ENCODE data around the gene DCTN2. TPM values are rescaled to one million over a fixed set of nuclear protein-coding genes. Genes with fewer than 3 reads are reported as not detected.

DCTN2 gene
- total and polyA plus RNA-seq, 2 donors (not counting 3 experiments of a cell fraction or from before 2014, with no cell fraction given) = 146 to 161 TPM

DNA sequence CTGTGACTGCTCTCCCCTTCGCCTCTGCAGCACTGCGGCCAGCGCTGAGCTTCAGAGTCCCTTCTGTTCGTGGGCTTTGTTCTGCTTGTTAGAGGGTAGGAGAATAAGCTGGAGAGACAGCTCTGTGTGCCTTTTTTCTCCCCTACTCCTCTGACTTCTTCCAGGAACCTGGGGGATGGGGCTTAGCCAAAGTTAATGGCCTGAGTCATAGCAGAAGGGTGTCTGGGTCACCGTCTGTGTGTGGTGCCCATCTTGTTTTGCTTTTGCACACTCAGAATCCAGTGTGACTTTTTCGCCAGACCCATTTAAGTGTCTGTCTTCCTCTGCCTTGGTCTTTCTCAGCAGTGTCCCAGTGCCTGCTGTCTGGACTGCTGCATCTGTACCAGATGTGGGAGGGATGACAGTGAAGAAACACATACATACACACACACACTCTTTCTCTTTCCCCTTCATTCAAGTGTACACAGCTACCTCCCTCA lies 5.9 kb upstream of the DCTN2 start:
- Histone ChIP-seq H3K27me3 (ENCODE audit: control insufficient read depth in 2 of 2, insufficient read depth in 2 of 2, low read length in 2 of 2) (peaks cover 48 to 51% of the 10 kb centered on the region in 2 experiments), H2AFZ (ENCODE audit: low read depth, low read length) (no peak overlapping the region), H3K9me1 (replicated peaks; ENCODE audit: control insufficient read depth, extremely low read depth, insufficient read depth, low read length) (no peaks in the 10 kb centered on the region), H4K20me1 (replicated peaks; ENCODE audit: control insufficient read depth, extremely low read depth, insufficient read depth, low read length) (no peaks in the 10 kb centered on the region), H3K9me3 (replicated peaks; ENCODE audit: control insufficient read depth, insufficient read depth, low read length) (no peaks in the 10 kb centered on the region), H3K79me2 (ENCODE audit: control insufficient read depth, insufficient read depth, low read length) (no peaks in the 10 kb centered on the region), H3K4me2 (ENCODE audit: insufficient read depth, low read length) (no peak overlapping the region), H3K36me3 (ENCODE audit: control insufficient read depth in 2 of 2, extremely low read depth in 1 of 2, insufficient read depth in 2 of 2, low read length in 2 of 2) (no peaks in the 10 kb centered on the region), H3K4me3 (replicated peaks in 1 of 3; ENCODE audit: insufficient read depth in 1 of 3, low read depth in 1 of 3, low read length in 3 of 3) (no peak overlapping the region), H3K9ac (replicated peaks; ENCODE audit: extremely low read depth, insufficient read depth, low read length) (no peak overlapping the region), H3K4me1 (ENCODE audit: control insufficient read depth, extremely low read depth, insufficient read depth, low read length) (no peaks in the 10 kb centered on the region), H3K27ac (ENCODE audit: insufficient read depth, low read depth, low read length) (no peak overlapping the region)
- no peak for DNase-seq (ENCODE audit: low read depth, low spot score)
- ChIA-PET CTCF (interaction anchor here (0.6 to 2.0 kb wide), 2 partner anchors 31 to 1261 kb away, joined by 3 to 6 read pairs; no protein-coding TSS in a partner anchor), POLR2A (no interaction called here)
- no peak for FAIRE-seq
- TF ChIP-seq EZH2 (IDR thresholded peaks at IDR 0.05; ENCODE audit: borderline replicate concordance, low read depth, low read length, severe bottlenecking) = no peak
- no peak for TF ChIP-seq POLR2AphosphoS5 (IDR thresholded peaks at IDR 0.05; ENCODE audit: insufficient read depth, low read depth, low read length)
- no peak for TF ChIP-seq GATA2 (IDR thresholded peaks at IDR 0.05; ENCODE audit: insufficient read depth, insufficient read length, low read depth, low read length)
- no peak for TF ChIP-seq FOS (IDR thresholded peaks at IDR 0.05; ENCODE audit: borderline replicate concordance, insufficient read depth, low read length)
- no peak for TF ChIP-seq POLR2A (IDR thresholded peaks at IDR 0.05; ENCODE audit: low read depth, low read length)
- no peak for TF ChIP-seq MYC (IDR thresholded peaks at IDR 0.05; ENCODE audit: low read depth, low read length)
- TF ChIP-seq, protein P1, sequence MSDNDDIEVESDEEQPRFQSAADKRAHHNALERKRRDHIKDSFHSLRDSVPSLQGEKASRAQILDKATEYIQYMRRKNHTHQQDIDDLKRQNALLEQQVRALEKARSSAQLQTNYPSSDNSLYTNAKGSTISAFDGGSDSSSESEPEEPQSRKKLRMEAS (IDR thresholded peaks at IDR 0.05; ENCODE audit: insufficient read depth, insufficient read length) = no peak
- no peak for TF ChIP-seq JUN (IDR thresholded peaks at IDR 0.05; ENCODE audit: borderline replicate concordance, insufficient read depth, insufficient read length, low read depth)
- TF ChIP-seq, protein P2, sequence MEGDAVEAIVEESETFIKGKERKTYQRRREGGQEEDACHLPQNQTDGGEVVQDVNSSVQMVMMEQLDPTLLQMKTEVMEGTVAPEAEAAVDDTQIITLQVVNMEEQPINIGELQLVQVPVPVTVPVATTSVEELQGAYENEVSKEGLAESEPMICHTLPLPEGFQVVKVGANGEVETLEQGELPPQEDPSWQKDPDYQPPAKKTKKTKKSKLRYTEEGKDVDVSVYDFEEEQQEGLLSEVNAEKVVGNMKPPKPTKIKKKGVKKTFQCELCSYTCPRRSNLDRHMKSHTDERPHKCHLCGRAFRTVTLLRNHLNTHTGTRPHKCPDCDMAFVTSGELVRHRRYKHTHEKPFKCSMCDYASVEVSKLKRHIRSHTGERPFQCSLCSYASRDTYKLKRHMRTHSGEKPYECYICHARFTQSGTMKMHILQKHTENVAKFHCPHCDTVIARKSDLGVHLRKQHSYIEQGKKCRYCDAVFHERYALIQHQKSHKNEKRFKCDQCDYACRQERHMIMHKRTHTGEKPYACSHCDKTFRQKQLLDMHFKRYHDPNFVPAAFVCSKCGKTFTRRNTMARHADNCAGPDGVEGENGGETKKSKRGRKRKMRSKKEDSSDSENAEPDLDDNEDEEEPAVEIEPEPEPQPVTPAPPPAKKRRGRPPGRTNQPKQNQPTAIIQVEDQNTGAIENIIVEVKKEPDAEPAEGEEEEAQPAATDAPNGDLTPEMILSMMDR (IDR thresholded peaks at IDR 0.05; ENCODE audit: extremely low read depth in 1 of 2, insufficient read depth in 1 of 2, low read depth in 1 of 2, low read length in 2 of 2) = no peak
- intact Hi-C loops (cut with micrococcal nuclease) (no loop called here), dilution Hi-C loops (cut with MboI; ENCODE audit: extremely low pct_ligation_motif_present, low sequenced_read_pairs) (no loop called here)
- no TSS peak for BruUV-seq (replicated peaks)

Measured in endothelial cell of umbilical vein (primary cell).